VCaP (cell line): ENCODE results near the gene PTPN4.

ENCODE experiments used
- H3K27ac ChIP-seq: fragments of 450-650 bp; 2 replicates; pipeline ENCODE4 v1.5.1; 2017
- CTCF ChIP-seq: fragments of 450-650 bp; conservative IDR thresholded peaks from 2 replicates; pipeline ENCODE4 v1.5.1; 2017; ENCODE audit warnings: mild to moderate bottlenecking, moderate library complexity

Gene PTPN4

GRCh38 chr2:119756837-119757236 lies 2.9 kb upstream of the PTPN4 start:
- H3K27ac ChIP-seq, result no peak overlapping the region

GRCh38 chr2:119758881-119759450 lies 756 bp upstream of the PTPN4 start:
- peak overlapping the region; percentile 94 for H3K27ac ChIP-seq
- TF ChIP-seq CTCF, result no peak

More at GRCh38 chr2:119756837-119757236, 2.9 kb upstream of the PTPN4 start:
- TF ChIP-seq CTCF, result no peak

- TF ChIP-seq CTCF, result no peak
- peak overlapping the region; percentile 94 for H3K27ac ChIP-seq
Measured at GRCh38 chr2:119760237-119760955, 674 bp downstream of the PTPN4 start.

DNA sequence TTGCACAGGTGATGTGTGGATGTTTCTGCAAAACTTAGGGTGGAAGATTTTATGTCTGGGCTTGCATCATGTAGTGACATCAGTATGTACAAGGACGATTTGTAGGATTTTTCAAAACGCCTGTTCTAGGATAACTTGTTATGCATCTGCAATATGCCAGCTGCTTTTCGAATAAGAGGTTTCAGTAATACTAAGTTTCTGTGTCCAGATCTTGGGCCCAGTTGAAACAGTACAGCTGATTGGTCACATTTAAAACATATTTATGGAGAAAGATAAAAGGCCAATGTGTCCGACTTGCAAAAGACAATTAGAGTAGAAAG lies 1.2 kb downstream of the PTPN4 start:
- H3K27ac ChIP-seq, result peak overlapping the region; percentile 94
- TF ChIP-seq CTCF, result no peak

GRCh38 chr2:119764832-119765231 lies 5.1 kb downstream of the PTPN4 start:
- TF ChIP-seq CTCF, result no peak
- no peak overlapping the region for H3K27ac ChIP-seq

GRCh38 chr2:119765433-119766002 lies 5.8 kb downstream of the PTPN4 start:
- no peak overlapping the region for H3K27ac ChIP-seq
- no peak for TF ChIP-seq CTCF

GRCh38 chr2:119766944-119767343 lies 7.2 kb downstream of the PTPN4 start:
- no peak; the same call in 1 of the 2 replicates for TF ChIP-seq CTCF

More at GRCh38 chr2:119766944-119767343, 7.2 kb downstream of the PTPN4 start:
- no peak overlapping the region for H3K27ac ChIP-seq
